Duodenal mucosa (tissue), 2 donors: ENCODE data around the gene TFCP2.

ENCODE experiments used
- H3K27ac ChIP-seq: one replicate; pipeline ENCODE4 v1.7.0; 2013; ENCODE audit warnings: low read depth, low read length
- H3K27me3 ChIP-seq, 2 donors: one replicate each; pipeline ENCODE4 v1.7.0; 2013; ENCODE audit warnings: low read length in 2 of 2, control low read depth in 1 of 2; ENCODE audit not compliant: insufficient read depth in 2 of 2, control insufficient read depth in 1 of 2
- H3K36me3 ChIP-seq, 2 donors: one replicate each; pipeline ENCODE4 v1.7.0; 2013; ENCODE audit warnings: low read length in 2 of 2, control low read depth in 1 of 2; ENCODE audit not compliant: insufficient read depth in 2 of 2, control insufficient read depth in 1 of 2
- H3K4me1 ChIP-seq, 2 donors: one replicate each; pipeline ENCODE4 v1.7.0; 2013; ENCODE audit warnings: low read length in 2 of 2, control low read depth in 1 of 2; ENCODE audit not compliant: insufficient read depth in 2 of 2, control insufficient read depth in 1 of 2
- H3K4me3 ChIP-seq, 2 donors: one replicate each; pipeline ENCODE4 v1.7.0; 2013; ENCODE audit warnings: low read length in 2 of 2, low read depth in 1 of 2
- H3K9ac ChIP-seq, 2 donors: one replicate each; pipeline ENCODE4 v1.7.0; 2013; ENCODE audit warnings: low read length in 2 of 2, low read depth in 1 of 2
- H3K9me3 ChIP-seq, 2 donors: one replicate each; pipeline ENCODE4 v1.7.0; 2013; ENCODE audit warnings: low read length in 2 of 2, control low read depth in 1 of 2; ENCODE audit not compliant: control insufficient read depth in 1 of 2

Gene TFCP2

DNA sequence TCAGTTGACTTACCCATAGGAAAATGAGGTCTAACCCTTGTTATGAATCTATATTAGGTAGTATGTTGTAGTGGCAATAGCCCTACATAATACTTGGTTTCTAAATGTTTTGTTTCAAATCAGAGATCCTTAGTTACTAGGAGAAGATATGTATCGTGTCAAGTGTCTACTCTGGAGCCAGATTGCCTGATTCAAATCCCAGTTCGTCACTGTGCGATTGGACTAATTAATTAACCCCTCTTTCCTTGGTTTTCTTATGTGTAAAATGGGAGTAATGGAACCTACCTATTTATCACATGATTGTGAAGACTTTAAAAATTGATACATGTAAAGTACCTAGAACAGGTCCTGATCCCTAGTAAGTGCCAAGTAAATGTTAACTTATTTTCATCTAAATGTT is 123.4 kb downstream of the TFCP2 start:
- Histone ChIP-seq H3K4me1 (peaks cover 15 to 23% of the 10 kb centered on the region in 2 donors), H3K4me3 (peak overlapping the region; percentile 85 to 92), H3K9me3 (no peaks in the 10 kb centered on the region), H3K36me3 (peaks cover 14 to 26% of the 10 kb centered on the region in 2 donors), H3K27ac (no peak overlapping the region), H3K9ac (peak overlapping the region; percentile 84 to 95), H3K27me3 (no peaks in the 10 kb centered on the region)

DNA sequence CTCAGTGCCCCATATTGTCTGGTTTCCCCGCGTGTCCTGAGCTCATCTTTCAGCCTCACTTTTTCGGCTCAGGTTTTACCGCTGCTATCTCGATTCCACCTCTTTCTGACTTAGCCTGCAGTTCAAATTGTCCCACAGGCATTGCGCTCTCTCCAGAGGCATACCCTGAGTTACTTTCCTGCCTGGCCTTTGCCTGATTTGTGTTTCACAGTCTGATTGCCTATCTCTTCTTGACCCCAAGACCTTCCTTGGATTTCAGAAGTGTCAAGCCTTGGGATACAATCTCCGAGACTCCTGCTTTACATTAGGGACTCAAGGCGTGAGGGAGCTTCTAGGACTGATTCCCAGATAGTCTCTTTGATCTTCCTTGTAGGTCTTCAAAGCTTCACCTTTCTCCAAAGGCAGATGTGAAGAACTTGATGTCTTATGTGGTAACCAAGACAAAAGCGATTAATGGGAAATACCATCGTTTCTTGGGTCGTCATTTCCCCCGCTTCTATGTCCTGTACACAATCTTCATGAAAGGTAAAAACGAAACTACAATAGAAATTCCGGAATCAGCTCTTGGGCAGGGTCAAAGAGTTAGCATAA is 124.2 kb downstream of the TFCP2 start:
- Histone ChIP-seq H3K9ac (peak overlapping the region; percentile 84 to 95), H3K36me3 (peaks cover 6 to 18% of the 10 kb centered on the region in 2 donors), H3K4me1 (peaks cover 15 to 23% of the 10 kb centered on the region in 2 donors), H3K9me3 (no peaks in the 10 kb centered on the region), H3K27ac (peak overlapping the region; percentile 85), H3K27me3 (no peaks in the 10 kb centered on the region), H3K4me3 (peak overlapping the region; percentile 85 to 92)

DNA sequence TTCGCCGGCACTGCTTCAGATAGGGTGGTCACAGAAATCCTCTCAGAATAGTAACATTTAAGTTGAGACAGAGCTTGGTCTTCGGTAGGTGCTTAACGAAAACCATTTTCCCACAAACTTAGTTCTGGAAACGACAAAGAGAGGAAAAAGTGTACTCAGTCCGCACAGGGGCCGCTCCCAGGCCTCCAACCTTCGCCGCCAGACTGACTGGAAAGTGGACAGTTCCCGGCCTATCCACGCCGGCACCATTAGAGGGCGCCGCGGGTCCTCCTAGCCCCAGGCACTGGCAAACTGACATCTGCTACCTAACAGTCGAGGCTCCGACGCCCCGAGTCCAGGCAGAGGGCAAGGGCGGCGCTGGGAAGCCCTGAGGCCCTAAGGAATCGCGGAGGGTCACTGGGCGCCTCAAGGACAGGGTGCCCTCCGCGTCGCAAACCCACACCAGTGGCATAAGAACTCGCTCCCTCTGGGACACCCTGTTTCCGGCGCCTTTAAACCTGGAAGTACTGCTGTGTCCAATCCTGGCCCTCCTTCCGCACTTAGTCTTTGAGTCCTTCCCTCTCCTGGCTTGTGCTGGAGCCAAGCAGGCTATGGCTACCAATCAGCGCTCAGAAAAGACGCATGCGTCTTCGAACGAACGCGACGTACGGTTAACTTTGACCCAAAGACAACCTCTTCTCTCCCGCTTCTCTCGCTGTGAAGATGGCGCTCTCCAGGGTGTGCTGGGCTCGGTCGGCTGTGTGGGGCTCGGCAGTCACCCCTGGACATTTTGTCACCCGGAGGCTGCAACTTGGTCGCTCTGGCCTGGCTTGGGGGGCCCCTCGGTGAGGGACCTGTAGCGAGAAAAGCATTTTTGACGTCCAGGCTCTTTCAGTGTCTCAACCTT is 125.0 kb downstream of the TFCP2 start, which contains the start of gene LETMD1:
LETMD1 (plus strand) TSS at position 673 of the 886 bp plus-strand sequence; CDS start at position 703, 30 bp downstream.
- no peaks in the 10 kb centered on the region for H3K27me3 ChIP-seq
- peak within 1 kb of the TSS; percentile 84 to 95 for H3K9ac ChIP-seq
- peaks cover 5 to 10% of the 10 kb centered on the region in 2 donors for H3K36me3 ChIP-seq

More for the DNA sequence above, 125.0 kb downstream of the TFCP2 start, which contains the start of gene LETMD1:
- Histone ChIP-seq H3K4me1 (peaks cover 15 to 23% of the 10 kb centered on the region in 2 donors), H3K9me3 (no peaks in the 10 kb centered on the region), H3K4me3 (peak within 1 kb of the TSS; percentile 85 to 92), H3K27ac (peak within 1 kb of the TSS; percentile 95)
